SW480 (cell line): ENCODE data around the gene PUM1.

Experiments used
- DNase-seq: peaks from one replicate; pipeline ENCODE4 v3.0.0-alpha.2; 2016; ENCODE audit warnings: low spot score

Gene PUM1

DNA sequence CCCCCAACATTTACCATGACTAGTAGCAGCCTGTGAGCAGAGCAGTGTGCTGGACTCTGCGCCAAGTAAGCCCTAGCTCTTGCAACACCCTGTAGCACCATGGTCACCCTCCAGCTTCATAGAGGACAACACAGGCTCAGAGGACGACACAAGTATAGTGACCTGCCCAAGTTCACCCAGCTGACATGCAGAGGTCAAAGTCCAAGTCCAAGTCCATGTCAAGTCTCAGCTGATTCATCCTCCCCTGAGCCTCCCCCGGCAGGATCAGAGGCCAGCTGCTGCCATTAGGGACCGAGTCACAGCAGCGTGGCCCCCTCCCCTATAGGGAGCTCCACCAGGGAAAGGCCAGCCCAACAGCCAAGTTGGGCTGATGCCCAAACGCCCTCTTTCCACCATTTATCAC lies 172.8 kb downstream of the PUM1 start:
- DNase-seq: no peak

DNA sequence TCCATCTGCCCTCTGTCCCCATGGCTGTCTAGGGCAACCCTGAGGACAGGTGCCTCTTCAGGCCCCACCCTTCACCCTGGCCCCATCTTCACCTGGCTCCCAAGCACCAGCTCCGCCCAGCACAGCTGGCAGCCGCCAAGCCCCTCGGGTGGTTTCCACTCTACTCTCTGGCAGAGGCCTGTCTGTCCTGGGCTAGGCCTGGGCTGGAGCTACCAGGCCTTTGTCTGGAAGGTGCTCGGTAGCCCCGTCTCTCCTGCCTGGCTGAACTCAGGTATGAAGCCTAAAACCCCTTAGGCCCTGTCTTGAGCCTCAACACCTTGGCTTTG lies 174.3 kb downstream of the PUM1 start:
- no peak for DNase-seq

DNA sequence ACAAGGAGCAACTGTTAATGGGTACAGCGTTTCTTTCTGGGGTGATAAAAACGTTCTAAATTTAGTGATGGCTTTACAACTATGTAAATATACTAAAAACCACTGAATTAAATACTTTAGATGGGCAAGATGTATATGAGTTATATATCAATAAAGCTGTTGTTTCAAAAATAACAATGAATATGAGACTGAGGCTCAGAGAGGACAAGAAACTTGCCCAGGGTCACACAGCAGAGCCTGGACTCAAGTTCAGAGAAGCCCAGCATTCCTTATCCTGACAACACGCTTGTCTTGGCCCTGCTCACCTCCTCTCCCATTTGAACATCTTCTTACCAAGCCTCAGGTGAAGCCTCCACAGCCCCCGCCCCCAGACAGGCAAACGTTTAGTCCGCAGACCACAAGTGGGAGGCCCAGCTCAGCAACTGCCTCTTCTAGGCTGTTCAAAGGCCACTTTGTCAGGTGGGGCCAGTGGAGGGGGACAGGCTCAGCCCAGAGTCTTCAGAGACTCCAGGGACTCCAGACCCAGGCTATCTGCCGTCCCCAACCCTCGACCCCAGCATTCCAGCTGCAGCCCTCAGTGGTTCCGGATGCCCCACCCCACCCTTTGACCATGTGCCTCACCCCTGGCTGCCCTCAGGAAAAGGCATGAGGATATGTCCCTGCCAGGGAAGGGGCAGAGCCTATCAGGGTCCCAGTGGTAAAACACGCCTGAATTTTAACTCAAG lies 174.9 kb downstream of the PUM1 start:
- DNase-seq: no peak

DNA sequence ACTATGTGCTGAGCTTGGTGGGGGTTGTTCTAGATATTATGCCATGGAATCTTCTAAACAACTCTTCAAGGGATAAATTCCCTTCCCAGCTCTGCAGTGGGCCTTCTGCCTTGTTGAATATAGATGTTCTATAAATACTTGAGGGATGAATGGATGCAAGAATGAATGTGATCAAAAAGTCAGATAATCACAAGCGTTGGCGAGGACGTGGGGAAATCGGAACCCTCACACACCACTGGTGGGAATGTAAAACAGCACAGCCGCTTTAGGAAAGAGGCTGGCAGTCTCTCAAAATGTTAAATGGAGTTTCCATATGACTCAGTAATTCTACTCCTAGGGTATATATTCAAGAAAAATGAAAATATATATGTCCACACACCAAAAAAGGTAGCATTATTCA lies 176.0 kb downstream of the PUM1 start:
- no peak for DNase-seq

DNA sequence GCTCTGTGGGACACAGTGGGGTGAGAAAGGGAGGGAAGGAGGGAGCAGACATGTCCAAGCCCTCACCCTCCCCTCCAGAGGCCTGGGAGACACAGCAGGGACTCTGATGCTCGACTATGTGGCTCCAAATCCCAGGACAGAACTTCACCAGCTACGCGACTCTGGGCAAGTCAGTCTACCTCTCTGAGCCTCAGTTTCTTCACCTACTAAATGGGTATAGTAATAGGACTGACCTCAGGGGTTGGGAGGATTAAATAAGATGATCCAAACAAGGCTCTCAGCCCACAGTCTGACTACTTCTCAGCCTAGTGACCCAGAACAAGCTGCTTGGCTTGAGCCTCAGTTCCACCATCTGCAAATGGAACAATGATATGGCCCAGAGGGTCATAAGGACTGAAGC lies 176.5 kb downstream of the PUM1 start:
- no peak for DNase-seq

DNA sequence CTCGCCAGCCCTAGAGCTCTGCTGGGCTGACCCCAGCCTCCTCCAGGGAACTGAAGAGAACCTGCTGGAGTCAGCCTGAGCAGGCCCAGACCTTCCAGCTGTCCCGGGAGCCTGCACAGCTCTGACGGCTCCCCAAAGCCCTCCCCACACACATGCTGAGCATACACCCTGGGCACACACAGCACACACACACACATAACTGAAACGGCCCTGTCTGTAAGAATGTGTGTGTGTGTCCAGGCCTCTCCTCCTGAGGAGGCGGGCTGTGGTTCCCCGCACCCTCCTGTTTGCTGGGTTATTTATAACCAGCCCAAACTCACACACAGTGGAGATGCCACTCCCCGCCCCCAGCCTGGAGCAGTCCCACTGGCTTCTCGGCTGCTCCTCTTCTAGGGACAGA lies 177.1 kb downstream of the PUM1 start:
- DNase-seq: peak; percentile 68

DNA sequence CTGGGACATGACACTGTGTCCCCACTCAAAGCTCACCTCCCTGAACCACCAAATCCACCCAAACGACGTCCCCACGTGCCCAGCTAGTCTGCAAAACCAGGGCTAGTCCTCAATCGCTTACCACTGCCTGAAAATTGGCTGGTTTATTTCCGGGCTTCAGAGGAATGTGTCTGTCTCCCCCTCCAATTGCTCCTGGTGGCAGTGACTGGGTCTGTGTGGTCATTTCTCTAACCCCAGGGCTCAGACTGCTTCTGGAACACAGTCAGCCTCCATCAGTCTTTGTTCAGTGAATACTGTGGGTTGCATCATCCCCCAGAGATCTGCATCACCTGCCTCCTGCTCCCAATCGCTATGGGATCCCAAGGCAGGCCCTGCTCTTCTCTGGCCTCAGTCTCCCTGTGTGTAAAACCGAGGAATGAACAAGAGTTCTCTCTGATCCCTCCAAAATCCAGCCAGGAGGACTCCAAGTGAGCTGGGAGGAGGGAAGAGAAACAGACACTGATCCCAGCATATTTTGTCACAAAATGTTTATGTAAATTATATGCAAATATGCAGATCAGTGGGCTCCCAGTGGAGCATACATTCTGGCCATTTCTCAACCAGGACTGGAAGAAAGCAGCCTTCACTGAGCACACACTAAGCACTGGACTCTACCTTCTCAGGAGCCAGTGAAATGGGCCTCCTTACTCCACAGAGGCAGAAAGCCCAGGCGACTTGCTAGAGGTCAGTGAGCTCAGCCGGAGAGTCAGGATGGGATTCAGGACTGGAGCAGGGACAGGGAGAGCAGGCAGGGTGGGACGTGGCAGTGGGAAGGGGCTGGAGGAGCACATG lies 177.8 kb downstream of the PUM1 start:
- DNase-seq: peak; percentile 40

DNA sequence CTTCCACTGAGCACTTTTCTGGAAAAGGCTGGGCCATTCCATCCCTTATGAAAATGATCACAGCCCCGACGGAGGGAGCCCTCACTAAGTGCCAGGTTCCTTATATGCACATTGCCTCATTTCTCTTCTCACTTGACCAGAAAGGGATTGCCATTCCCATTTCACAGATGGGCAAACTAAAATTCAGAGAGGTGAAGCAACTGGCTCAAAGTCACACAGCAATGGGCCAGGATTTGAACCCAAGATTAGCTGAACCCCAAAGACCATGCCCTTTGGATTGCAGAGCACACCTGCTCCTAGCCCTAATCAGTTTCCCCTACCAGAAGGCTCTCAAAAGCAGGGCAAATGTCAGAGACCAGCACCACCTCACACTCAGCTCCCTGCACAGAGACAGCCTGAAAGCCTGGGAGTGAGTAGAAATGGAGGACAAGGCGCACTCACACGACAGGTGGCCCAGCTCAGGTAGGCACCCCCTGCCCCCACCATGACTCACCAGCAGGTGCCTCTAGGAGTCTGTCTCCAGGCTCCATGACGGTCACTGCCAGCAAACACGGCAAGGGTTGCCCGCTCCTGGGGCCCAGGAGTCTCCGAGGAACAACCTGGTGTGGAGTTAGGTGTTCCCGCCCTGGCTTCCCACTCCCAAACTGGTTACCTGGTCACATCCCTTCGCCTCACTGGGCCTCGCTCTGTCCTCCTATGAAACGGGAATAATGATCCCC lies 178.6 kb downstream of the PUM1 start:
- DNase-seq: no peak

DNA sequence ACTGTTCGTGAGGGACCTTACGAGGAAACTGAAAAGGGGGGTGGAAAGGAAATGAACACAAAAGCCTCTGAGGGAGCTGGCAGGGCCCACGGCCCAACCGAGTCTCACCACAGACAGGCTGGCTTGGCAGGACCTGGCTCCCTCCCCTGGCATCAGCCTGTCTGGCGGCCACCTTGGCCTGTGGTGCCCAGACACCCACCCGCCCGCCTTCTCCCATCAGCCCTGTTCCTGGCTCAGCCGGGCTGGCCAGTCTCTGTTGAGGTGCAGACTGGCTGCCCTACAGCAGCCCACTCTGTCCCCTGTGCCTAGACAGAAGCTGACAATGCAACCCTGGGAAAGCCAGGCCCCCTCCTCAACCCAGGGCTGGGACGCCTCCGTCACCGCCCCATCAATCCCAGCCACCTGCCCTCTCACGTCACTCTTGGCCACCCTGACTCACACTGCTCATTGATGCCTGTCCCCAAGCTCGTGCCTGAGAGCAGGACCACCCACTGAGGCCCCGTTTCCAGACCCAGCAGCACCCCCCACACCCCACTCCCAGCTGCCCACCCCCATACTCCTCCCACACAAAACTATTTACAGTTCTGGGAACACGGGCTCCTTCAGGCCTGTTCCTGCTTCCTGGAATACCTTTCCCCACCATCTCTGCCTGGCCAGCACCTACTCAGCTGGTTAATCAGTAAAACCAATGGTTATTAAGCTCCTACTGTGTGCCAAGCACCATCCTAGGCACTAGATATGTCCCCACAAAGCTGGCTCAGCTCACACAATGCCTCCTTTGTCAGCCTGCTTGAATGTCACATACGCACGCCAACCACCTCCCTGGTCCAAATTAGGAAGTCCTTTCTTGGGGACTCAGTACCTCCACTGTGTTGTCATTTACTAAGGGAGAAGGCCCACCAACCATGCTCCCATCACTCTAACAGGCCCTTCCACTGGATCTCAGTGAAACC lies 179.7 kb downstream of the PUM1 start:
- no peak for DNase-seq

DNA sequence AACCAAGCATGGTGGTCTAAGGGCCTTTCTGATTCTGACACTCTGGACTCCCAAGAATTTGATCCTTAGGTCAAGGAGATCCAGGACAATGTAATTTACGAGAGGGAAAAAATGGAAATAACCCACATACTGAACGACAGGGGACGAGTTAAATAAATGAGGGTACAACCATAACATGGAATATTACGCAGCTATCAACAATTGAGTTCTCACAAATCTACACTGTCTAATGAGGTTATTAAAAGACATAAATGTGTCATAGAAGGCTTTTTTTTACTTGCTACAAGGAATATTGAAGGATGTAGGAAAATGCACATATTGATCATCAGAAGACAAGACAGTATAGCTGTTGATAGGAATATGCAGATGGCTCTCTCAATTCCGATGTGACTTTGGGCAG lies 180.8 kb downstream of the PUM1 start:
- no peak for DNase-seq

DNA sequence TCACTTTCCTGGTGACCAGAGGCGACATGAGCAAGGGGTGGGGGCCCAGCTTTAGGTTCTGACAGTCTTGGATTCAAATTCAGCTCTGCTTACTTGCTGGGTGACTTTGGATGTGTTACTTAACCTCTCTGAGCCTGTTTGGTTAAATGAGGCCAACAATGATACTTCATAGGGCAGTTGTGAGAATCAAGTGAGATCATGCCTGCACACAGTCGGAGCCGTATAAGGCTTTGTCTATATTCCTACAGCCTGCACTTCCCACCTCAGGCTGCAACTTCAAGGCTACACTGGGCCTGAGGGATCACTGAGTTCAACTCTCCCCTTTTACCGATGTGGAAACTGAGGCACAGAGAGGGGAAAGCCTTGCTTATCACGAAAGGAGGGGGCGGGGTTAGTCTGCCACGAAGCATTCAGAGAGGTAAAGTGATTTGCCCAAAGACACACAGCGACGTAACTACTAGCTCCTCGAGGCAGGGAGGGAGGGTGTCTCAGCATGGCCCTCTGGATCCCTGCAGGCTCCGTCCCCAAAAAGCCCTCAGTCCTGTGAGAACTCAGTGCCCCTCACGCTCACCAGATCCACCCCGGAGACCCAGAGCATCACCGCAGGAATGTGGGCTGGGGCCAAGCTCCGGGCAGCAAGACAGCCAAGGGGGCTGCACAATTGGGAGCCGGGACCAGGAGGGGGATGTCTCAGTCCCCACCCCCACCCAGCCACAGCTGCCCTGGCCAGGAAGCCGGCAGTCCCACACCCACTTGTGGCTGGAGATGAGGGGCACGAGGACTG lies 181.9 kb downstream of the PUM1 start:
- DNase-seq: no peak

DNA sequence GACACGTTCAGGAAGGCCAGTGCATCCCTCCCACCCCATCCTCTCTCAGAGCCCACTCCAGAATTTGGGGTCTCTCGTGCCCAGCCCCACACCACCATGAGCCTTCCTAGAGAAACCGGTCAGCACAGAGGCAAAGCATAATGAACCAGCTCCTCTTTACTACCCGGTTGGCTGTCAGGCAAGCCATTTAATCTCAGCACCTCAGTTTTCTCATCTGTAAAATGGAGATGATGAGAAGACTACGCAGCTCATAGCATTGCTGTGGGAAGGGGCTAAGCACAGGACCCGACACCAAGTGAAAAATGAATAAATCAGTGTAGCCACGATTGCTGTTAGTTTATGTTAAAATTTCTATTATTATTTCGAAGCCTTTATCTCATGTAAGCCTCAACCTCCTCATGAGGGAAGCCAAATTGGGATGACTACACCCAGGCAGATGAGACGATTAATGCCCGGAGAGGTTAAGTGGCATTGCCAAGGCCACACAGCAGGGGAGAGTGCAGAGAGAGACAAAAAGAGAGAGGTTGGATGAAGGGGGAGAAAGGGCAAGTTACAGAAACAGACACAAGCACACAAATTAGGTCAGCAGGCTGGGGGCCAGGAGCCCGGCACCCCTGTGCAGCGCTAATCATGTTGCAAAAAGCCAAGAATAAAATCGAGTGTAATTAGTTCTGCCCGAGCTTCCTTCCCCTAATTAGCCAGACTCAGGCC lies 182.7 kb downstream of the PUM1 start:
- DNase-seq: no peak
